HUES64 (cell line): ENCODE results near the gene C4orf50.

Source experiments
- H3K27ac ChIP-seq: 2 replicates; pipeline ENCODE4 v1.7.0; 2013; ENCODE audit warnings: low read depth, low read length, inconsistent platforms
- H3K27me3 ChIP-seq: 2 replicates; pipeline ENCODE4 v1.6.1; 2013; ENCODE audit warnings: mild to moderate bottlenecking, low read length; ENCODE audit not compliant: insufficient read depth
- H3K36me3 ChIP-seq: 2 replicates; pipeline ENCODE4 v1.6.1; 2013; ENCODE audit warnings: mild to moderate bottlenecking, low read length; ENCODE audit not compliant: insufficient read depth
- H3K4me1 ChIP-seq: 2 replicates; pipeline ENCODE4 v1.6.1; 2013; ENCODE audit warnings: mild to moderate bottlenecking, low read length, moderate library complexity; ENCODE audit not compliant: insufficient read depth
- H3K4me3 ChIP-seq: 2 replicates; pipeline ENCODE4 v1.5.1; 2013; ENCODE audit warnings: mild to moderate bottlenecking, low read length, moderate library complexity
- H3K9ac ChIP-seq: 2 replicates; pipeline ENCODE4 v1.6.1; 2013; ENCODE audit warnings: mild to moderate bottlenecking, low read depth, low read length
- H3K9me3 ChIP-seq: 2 replicates; pipeline ENCODE4 v1.6.1; 2013; ENCODE audit warnings: low read depth, low read length; ENCODE audit not compliant: insufficient read depth
- WGBS: fragments of 150-250, 120-280 bp; methylation state at CpG from one replicate; pipeline ENCODE4 v1.1.7; 2013; ENCODE audit warnings: missing lambda C conversion rate; 5-methylcytosine and 5-hydroxymethylcytosine counted together

Gene C4orf50

DNA sequence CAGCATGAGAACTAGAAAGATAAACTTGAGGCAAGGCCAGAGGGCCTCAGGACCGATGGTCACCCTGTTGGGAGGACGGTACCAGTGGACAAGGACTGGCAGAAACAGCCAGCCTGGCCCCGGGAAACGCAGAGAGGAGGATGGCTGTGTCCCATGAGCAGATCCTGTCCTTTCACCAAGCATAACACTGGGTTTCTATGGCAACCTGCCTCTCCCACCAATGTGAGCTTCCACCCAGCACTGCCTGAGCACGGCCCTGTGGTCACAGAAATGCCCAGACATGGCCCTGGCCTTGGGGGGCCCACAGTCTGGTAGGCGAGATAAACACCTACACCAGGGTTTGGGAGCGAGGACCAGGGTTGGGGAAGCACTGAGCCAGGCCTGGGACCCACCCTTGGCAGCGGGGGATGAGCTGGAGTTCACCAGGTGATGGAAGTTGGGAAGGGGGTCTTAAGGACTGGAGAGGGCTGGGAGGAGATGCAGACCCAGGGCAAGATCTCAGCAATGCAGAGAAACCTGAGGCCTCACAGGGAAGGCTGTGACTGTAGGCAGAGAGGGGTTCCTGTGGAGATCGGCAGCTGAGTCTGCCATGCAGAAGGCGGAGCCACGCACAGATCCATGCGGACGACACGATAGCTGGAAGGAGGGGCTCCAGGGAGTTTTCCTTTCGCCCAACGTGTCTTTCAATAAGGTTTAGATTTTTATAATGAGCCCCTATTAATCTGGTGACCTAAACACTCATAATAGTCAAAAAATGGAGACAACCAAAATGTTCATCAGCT, 92.6 kb downstream of the C4orf50 start:
- Histone ChIP-seq H3K9me3 (no peaks in the 10 kb centered on the region), H3K9ac (no peak overlapping the region), H3K36me3 (no peaks in the 10 kb centered on the region), H3K27ac (no peak overlapping the region), H3K27me3 (no peaks in the 10 kb centered on the region), H3K4me1 (no peaks in the 10 kb centered on the region), H3K4me3 (no peak overlapping the region)
- 77% methylated on average over 16 of the region's 16 CpGs for WGBS

DNA sequence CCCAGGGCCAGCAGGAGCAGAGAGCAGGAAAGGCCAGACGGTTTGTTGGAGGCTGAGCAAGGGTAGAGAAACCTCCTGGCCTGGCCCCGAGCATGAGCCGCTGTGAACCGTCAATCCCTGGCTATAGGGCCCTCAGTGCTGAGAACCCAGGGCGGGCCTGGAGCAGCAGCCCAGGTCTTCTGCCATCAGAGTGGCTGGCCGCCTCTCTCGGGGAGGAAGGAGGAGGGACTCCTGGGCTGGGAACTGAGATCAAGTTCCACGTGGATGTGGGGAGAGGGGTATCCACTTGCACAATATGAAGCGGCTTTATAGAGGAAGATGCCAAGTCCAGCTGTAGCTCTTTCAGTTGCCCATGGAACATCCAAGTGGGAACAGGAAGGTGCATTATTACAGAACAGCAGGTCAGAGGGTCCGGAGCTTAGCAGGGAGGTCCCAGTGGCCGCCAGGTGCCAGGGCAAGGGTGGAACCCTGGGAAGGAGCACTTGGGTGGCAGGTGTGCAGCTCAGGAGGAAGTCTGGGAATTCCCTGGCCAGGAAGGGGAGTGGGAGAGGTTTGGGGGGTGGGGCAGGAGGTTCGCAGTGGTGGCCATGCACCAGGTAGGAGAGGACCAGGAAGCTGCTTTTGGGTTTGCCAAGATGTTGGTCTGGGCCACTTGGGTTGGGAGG, 93.6 kb downstream of the C4orf50 start:
- WGBS = 88% methylated on average over 12 of the region's 12 CpGs
- no peaks in the 10 kb centered on the region for H3K27me3 ChIP-seq
- no peaks in the 10 kb centered on the region for H3K9me3 ChIP-seq
- H3K27ac ChIP-seq = no peak overlapping the region
- no peak overlapping the region for H3K4me3 ChIP-seq
- no peaks in the 10 kb centered on the region for H3K4me1 ChIP-seq
- H3K9ac ChIP-seq = no peak overlapping the region
- no peaks in the 10 kb centered on the region for H3K36me3 ChIP-seq

DNA sequence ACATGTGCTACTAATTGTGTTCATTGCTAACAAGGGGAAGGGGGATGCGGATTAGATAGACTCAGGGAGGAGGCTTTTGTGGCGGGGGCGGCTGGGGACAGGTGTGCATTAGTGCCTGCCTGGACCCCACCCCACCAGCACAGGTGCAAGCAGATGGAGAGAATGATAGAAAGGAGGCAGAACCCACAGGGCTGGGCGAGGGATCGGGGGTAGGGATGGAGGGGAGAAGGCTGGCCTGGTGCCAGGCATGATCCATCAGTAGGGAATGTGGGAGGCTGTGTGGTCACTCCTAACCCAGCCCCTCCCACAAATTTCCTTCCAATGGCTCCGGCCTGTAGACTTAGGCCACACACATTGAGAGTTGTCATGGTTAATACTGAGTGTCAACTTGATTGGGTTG, 94.9 kb downstream of the C4orf50 start:
- Histone ChIP-seq H3K4me1 (no peaks in the 10 kb centered on the region; the same call in 1 of the 2 replicates), H3K9ac (no peak overlapping the region), H3K4me3 (no peak overlapping the region), H3K36me3 (no peaks in the 10 kb centered on the region), H3K9me3 (no peaks in the 10 kb centered on the region), H3K27ac (no peak overlapping the region), H3K27me3 (no peaks in the 10 kb centered on the region)
- 72% methylated on average over 6 of the region's 6 CpGs for WGBS

DNA sequence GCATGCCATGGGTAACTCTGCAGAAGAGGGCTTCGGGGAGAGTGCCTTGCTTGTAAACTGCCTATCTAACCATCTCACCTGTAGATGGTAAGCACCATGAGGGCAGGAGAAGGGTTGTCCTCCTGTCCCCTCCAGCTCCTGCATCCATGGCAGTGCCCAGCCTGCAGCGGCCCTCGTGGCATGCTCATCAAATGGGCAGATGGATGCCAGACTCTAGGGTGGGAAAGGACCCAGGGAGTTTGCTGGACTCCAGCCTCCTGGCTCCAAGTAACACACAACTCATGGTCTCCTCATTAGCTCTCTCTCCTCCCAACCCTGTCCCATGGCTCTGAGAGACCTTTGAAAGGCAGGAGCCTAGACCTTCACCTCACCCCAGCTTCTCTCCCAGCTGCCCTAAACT, 95.7 kb downstream of the C4orf50 start:
- H3K9me3 ChIP-seq = no peaks in the 10 kb centered on the region
- WGBS = 81% methylated on average over 3 of the region's 3 CpGs
- no peaks in the 10 kb centered on the region; the same call in 1 of the 2 replicates for H3K4me1 ChIP-seq
- no peaks in the 10 kb centered on the region for H3K27me3 ChIP-seq
- no peak overlapping the region for H3K9ac ChIP-seq
- no peak overlapping the region for H3K27ac ChIP-seq
- H3K36me3 ChIP-seq = no peaks in the 10 kb centered on the region
- no peak overlapping the region for H3K4me3 ChIP-seq

DNA sequence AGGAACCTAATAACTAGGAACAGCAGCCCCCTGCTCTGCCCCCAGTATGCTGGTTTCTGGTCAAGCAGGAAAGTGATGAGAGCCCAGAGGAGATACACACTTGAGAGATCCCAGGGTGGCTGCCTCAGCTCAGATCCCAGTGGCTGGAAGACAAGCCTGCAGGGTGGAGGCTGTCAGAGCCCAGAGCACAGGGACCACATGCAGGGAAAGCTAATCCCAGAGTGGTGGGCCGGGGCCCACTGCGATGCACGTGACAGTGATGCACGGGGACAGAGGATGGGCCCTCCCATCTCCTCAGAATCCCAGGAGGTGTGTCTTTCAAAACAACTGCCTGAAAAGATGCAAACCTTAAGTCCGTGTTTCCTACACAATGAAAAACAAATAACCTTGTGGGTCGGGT, 96.2 kb downstream of the C4orf50 start:
- Histone ChIP-seq H3K9ac (no peak overlapping the region), H3K4me1 (no peaks in the 10 kb centered on the region; the same call in 1 of the 2 replicates), H3K27me3 (no peaks in the 10 kb centered on the region), H3K9me3 (no peaks in the 10 kb centered on the region), H3K27ac (no peak overlapping the region), H3K4me3 (no peak overlapping the region), H3K36me3 (no peaks in the 10 kb centered on the region)
- 62% methylated on average over 6 of the region's 6 CpGs for WGBS

DNA sequence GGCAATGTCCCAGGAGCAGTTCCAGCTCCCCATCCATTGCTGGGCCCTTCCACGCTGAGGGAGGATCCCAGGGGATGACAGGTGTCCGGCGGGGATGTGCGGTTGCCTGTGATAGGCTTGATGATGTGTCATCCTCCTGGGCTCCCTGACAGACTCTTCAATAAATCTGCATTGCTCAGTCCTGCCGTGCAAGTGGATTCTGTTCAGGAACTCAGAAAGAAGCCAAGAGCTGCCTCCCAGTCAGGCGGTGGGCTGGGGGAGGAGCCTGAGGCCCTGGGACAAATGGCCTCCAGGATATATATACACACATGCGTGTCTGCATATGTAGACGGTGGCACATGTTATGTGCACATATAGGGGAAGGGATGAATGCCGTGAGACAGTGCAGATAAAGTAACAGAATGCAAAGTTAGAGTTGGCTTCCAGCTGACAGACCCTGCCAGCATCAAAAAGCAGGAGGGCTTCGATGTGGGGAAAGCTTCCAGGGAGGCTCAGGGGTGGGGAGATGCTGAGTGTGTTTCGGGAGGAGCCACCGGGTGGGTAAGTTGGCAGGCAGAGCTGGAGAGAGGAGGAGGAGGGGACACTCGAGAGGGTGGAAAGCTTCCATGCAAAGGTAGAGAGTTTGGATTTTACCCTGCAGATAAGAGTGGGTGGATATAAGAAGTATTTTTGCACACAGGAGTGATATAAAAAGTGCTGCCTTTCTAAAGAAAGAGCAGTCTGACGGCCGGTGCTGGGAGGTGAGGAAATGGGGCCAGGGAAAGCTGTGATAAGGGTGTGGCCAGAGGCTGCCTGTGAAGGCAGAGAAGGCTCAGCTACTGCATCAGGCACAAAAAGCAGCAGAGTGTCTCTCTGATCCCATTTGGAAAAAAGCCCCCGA, 96.9 kb downstream of the C4orf50 start:
- 78% methylated on average over 16 of the region's 16 CpGs for WGBS
- Histone ChIP-seq H3K27ac (no peak overlapping the region), H3K9me3 (no peaks in the 10 kb centered on the region), H3K4me1 (no peaks in the 10 kb centered on the region; the same call in 1 of the 2 replicates), H3K4me3 (no peak overlapping the region), H3K27me3 (no peaks in the 10 kb centered on the region), H3K9ac (no peak overlapping the region), H3K36me3 (no peaks in the 10 kb centered on the region)

DNA sequence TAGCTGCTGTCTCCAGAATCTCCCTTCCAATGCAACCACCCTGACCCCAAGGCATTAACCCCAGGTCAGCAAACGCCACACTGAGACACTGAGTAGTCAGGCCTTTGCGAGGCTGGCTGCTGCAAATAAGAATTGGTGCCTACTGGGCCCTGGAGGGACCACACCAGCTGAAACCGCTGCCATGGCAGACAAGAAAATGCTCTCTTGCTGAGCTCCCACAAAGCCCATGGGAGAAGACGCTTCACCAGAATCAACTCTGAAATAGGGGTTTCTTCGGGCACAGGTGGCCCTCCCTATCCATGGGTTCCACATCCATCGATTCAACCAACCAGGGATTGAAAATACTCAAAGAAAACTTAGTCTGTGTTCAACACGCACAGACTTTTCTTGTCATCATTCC, 98.7 kb downstream of the C4orf50 start:
- Histone ChIP-seq H3K27ac (no peak overlapping the region), H3K4me3 (no peak overlapping the region), H3K36me3 (no peaks in the 10 kb centered on the region), H3K9me3 (no peaks in the 10 kb centered on the region), H3K9ac (no peak overlapping the region), H3K4me1 (no peaks in the 10 kb centered on the region; the same call in 1 of the 2 replicates), H3K27me3 (no peaks in the 10 kb centered on the region)
- WGBS = 91% methylated on average over 7 of the region's 7 CpGs

DNA sequence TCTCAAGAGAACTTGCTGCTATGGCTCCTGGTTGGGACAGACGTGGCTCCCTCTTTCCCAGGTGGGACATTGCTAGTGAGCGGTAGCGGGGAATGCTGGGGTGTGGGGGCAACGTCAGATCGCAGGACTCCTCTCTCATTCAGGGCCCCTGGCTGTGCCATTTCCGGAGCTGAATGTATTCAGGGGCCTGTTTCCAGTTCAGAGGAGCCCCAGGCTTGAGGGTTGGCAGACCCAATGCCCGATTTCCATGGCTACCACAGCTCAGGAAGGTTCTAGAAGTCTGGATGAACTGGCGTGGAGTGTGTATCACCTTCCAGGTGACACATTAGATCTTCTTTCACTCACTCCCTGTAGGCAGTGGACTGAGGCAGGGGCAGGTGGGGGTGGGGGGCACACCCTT, 99.2 kb downstream of the C4orf50 start:
- Histone ChIP-seq H3K27ac (no peak overlapping the region), H3K9ac (no peak overlapping the region), H3K36me3 (no peaks in the 10 kb centered on the region), H3K4me3 (no peak overlapping the region), H3K4me1 (no peaks in the 10 kb centered on the region; the same call in 1 of the 2 replicates), H3K9me3 (no peaks in the 10 kb centered on the region), H3K27me3 (no peaks in the 10 kb centered on the region)
- 94% methylated on average over 8 of the region's 8 CpGs for WGBS

DNA sequence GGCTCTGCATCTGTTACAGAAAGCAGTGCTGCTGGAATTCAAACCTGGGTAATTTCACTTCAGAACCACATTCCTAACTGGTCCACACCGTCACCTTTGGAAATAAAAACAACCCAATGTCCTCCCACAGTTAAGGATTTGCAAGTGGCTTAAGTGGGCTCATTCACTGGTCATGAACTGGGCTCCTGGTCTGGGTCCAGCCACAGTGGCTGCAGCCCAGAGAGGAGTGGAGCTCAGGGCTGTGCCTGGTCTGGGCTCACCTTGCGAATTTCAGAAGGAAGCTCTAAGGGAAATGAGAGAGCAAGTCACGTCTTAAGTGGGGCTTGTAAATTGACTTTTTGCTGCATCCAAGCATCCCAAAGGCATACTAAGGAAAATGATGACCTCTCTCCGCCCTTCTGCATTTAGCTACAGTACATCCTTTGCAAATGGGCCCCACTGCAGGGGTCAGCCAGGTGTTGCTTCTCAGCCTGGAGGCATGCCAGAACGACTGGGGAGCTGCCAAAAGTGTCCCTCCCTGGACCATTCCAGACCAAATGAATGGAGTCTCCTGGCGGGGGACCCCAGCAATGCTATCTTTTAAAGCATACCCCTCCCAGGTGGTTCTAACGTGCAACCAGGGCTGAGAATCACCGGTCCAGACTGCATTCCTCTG, 99.8 kb downstream of the C4orf50 start:
- H3K4me1 ChIP-seq = peaks cover 3% of the 10 kb centered on the region; the same call in 1 of the 2 replicates
- no peak overlapping the region for H3K9ac ChIP-seq
- no peaks in the 10 kb centered on the region for H3K27me3 ChIP-seq
- WGBS = 68% methylated on average over 8 of the region's 8 CpGs
- no peak overlapping the region for H3K27ac ChIP-seq
- H3K9me3 ChIP-seq = no peaks in the 10 kb centered on the region
- no peaks in the 10 kb centered on the region for H3K36me3 ChIP-seq
- no peak overlapping the region for H3K4me3 ChIP-seq

DNA sequence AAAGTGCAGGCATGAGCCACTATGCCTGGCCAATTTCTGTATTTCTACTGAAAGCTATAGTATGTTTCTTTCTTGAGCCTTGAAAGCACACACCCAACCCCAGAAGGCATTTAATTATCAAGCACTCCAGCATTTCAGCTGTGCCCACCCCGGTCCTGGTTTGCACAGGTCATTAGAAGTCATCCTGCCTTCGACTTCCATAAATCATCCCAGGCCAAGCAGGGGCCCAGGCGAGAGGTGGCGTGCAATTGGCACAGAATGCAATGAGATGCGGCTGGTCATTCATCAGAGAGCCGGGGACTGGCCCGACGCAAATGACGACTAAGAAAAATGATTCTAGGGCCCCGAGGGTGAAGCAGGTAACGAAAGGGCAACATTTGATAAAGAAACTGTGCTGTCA, 100.6 kb downstream of the C4orf50 start:
- no peaks in the 10 kb centered on the region for H3K27me3 ChIP-seq
- H3K36me3 ChIP-seq = no peaks in the 10 kb centered on the region
- H3K27ac ChIP-seq = no peak overlapping the region
- H3K4me3 ChIP-seq = no peak overlapping the region
- 94% methylated on average over 11 of the region's 11 CpGs for WGBS
- H3K9me3 ChIP-seq = no peaks in the 10 kb centered on the region
- H3K9ac ChIP-seq = no peak overlapping the region
- H3K4me1 ChIP-seq = peaks cover 9% of the 10 kb centered on the region
